ENCODE measurements around the gene UBE2G2. TPM values are rescaled to one million over a fixed set of nuclear protein-coding genes. Genes with fewer than 3 reads are reported as not detected.

UBE2G2 gene, protein sequence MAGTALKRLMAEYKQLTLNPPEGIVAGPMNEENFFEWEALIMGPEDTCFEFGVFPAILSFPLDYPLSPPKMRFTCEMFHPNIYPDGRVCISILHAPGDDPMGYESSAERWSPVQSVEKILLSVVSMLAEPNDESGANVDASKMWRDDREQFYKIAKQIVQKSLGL
- total RNA-seq: 45.3 and 87.8 TPM in 2 replicates

DNA sequence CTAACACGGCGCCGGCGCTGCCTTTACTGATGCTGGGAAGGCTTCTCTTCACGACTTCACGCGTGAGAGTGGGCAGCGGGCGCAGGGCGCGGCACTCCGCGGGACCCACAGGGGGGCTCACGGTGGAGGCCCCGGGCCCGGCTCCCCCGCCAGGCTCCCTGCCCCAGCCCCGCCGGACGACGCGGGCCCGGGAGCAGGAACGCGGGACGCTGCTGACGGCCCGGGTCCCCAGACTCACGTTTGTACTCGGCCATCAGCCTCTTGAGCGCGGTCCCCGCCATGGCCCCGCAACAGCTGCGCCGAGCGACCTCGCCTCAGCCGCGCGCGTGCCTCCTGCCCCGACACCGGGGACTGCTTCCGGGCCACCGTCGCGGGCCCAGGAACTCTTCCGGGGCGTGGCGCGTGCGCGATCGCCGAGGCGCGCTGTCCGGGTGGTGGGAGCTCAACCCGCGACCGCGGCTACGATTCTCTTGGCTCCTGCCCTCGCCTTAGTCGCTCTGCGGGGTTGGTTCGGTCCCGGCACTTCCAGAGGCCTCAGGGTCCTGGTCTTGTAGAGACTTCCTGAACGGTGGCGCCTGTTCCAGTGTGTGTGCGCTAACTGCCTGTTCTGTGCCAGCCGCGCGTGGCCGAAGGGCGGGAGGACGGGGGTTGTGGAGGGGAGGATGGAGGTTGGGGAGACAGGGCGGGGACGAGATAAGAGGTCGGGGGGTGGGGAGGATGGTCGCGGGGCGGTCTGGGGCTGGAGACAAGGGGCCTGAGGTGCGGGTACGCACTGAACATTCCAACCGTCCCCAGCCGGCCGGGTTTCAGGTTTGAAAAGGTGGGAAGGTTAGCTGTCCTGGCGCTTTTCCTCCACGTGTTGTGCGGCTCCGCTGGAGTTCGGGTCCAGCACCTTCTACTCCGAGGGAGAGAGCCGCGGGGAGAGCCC, at the start of gene UBE2G2:
UBE2G2 (minus strand) TSS at position 353 of the 928 bp plus-strand sequence; CDS start at position 281, 72 bp downstream.
- peak; percentile 20 for DNase-seq (ENCODE audit: low read depth)

DNA sequence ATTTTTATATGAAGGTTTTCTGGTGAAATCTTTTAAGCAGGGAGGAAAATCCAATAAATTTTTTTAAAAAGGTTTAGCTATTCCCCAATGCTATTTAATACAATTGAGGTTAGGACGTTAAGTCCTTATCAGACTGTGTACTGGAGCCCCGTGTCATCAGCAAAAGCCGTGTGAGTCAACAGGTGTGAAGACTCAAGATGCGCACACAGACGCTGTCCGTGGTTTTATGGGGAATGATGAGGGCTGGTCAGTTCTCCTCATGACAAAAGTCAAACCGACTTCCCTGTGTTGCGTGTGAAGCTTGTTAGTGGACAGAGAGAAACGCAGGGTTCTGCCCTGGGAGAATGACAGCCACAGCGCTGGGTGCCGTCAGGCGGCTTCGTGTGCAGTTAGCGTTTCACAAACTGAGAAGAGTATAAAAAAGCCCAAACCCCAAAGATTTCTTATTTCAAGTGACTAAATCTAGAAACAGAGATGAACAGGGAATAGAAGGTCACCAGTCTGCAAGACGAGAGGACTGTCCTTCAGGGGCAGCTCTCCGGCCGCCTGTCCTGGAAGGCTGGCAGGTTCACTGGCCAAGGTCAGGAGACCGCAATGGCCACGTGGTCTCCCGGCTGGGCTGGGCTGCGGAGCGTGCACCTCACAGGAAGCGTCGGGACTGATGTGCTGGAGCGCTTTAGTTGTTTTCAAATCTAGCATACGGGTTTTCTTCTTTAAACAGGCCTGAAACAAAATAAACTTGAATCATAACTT, 49.5 kb upstream of the UBE2G2 start:
- no peak for DNase-seq (ENCODE audit: low read depth)

DNA sequence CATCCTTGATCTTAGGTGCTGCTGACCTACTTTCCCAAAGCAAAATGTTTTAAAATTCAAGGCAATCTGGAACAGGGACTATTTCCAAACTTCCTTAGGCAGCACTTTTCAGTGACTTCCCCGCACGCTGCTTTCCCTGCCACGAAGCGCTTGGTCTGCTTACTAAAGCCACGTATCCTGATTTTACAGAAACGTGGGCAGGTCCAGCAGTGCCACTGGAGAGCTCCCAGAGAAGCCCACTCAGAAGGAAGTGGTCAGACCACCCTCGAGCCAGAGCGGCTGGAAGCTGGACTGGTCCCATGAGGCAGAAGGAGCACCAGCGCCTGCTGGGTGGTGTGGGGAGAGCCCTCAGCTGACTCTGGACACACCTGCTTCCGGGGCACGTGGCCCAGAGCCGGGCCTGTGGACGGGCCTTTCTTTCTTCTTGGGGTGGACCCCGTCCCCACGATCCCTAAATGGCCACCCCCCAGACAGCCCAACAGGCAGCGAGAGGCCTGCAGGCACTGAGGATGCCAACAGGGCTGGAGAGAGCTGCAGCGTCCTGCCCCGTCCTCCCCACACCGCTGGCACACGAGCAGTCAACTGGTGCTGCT, 48.7 kb upstream of the UBE2G2 start:
- DNase-seq (ENCODE audit: low read depth): no peak

DNA sequence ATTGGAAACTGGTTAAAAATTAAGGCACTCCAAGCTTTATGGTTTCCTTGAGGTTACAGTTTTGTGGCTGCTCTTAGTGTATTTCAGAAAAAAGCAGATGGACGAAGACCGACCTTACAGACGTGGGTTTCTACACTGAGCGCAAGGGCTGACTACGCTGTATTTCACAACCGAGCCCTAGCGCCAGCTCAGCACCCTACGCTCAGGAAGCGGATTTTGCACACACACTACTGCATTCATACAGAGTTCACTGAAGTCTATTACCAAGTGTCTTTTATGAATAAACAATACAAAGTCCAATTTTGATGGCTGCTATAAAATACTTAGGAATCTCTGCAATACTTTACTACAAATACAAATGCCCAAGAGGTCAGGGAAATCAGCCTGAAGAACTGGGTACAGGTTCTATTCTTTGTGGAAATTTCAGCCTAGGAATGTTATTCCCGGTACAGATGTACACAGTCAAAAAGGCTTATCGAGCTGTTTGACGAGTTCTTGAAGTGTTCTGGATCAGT, 48.1 kb upstream of the UBE2G2 start:
- no peak for DNase-seq (ENCODE audit: low read depth)

DNA sequence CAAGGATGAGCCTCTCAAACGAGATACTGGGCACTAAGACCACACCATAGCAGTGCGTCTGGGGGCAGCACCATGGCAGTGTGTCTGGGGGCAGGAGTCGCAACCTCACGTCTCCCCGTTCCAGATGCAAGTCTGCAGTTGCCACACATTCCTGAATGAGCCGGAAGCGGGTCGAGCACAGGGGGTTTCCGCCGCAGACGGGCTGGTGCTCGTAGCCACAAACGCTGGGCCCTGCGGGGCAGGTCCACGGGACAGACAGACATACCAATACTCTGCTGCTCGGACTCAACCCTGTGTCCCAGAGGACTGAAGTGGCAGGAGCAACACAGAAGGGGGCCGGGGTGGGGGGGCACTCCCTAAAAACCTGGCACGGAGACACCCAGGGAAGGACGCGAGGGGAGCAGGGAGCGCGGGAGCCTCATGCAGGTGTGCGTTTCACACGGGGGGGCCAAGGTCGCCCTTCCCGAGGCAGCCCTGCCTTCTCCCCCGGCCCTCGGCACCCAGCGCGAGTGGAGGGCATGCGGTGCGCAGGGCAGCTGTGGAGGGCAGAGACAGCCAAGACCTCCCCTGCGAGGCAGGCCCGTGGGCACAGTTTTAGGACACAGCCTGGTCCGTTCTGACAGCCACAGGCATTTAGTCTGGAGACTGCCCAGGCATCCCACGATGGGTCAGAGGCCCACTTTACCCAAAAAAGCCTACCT, 47.4 kb upstream of the UBE2G2 start:
- no peak for DNase-seq (ENCODE audit: low read depth)

DNA sequence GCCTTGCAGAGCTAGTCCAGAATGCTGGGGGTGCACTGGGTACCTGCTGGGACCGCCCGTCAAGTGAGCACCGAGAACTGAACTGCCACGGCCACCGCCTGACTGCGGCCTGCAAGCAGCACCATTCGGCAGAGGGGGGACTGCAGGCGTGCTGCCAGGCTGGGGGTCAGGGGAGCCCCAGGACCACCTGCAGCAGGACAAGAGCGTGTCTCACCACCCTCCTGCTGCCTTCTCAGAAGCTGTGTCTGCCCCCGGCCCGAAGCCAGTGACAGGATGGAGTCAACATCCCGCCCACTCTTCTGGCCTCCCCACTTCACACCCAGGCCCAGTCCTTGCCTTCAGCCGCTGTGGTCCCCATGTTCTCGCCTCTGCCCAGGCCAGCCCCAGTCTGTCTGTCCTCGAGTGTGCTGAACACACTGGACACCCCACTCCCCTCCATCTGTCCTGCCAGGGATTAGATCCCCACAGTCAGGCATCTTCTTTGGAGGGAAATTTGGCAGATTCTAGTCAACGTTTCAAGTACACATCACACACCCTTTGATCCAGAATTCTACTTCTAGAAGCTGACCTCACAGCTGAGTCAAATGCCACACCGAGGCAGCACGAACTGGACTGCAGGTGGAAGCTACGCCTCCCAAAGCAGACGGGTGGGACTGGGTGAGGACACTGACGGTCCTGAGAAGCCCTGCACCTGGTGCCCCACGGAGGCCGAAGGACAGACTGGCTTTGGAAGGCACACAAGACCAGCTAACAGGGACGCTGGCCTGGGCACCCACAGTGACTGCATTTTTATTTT, 45.8 kb upstream of the UBE2G2 start:
- DNase-seq (ENCODE audit: low read depth): no peak

DNA sequence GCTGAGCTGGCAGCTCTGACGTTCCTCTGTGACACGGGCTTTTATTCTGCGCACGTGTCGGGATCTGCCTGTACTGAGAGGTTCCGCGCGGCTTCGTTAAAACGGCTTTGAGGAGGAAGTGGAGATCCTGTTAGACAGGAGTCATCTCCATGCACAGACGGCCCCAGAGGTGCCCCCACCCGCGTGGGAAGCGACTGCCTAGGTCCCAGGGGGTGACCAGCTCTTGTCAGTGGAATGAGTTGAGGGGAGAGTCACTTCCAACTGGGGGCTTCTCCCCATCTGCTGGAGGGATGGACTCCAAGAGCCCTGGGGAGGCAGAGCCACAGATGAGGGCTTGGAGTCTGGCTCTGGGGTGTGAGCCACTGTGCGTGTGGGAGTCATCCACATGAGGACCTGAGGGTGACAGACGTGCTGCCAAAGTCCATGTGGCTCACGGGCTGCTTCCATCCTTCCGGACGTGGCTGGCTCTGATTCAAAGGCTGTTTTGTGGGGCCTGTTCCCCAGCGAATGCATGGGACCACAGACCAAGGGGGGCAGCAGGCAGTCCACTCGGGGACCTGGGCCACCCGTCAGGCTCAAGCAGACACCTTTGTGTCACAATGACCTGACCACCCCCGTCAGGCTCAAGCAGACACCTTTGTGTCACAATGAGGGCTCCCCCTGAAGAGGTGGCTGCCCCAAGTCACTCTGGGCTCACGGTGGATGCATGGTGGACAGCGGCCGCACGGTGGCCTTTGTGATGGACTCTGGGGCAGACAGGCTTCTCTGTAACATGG, 45.1 kb upstream of the UBE2G2 start:
- peak; percentile 32 for DNase-seq (ENCODE audit: low read depth)

DNA sequence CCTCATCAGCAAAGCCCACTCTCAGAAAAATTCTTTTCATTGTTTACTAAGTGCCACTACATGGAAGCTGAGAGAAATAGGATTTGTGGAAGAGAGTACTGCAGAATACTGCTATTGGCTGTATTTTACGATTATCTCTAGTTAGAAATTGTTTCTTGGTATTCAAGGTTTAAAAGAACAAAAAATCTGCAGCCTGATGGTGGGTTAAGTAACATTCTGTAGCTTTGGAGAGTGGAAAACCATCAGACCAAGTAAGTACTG, 44.5 kb upstream of the UBE2G2 start:
- DNase-seq (ENCODE audit: low read depth): no peak

DNA sequence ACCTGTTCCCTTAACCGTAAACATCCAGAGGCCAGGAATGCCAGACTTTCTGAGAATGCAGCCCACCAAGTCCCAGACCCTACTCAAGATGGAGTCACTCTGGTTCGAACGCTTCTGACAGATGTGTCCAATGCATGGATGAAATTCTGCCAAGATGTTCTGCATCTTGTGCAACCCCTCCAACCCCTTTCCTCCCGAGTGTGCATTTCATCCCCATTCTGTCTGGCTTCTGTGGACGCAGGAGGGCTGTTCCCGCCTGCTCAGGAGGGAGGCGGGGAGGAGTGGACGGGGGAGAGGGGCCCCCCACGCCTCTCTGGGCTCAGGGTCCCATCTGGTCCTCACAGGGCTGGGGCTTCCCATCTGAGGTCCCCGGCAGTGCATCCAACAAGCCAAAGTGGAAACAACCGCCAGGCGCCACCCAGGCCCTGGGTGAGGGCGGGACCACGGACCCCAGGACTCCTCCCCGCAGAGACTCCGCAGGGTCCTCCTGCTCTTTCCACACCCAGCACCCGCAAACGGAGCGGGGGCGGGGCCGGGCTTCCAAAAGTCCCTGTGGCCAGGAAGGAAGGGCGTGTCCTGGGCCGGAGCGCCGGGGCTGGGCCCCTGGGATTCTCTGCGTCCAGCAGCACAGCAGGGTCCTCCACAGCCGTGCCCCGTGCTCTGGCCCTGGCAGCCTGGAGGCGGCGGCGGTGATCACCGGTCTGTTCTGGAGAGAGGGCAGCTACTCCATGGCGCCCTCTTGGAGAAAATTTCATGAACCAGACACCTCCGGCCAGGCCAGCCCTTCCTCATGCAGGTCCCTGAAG, 44.0 kb upstream of the UBE2G2 start:
- no peak for DNase-seq (ENCODE audit: low read depth)

DNA sequence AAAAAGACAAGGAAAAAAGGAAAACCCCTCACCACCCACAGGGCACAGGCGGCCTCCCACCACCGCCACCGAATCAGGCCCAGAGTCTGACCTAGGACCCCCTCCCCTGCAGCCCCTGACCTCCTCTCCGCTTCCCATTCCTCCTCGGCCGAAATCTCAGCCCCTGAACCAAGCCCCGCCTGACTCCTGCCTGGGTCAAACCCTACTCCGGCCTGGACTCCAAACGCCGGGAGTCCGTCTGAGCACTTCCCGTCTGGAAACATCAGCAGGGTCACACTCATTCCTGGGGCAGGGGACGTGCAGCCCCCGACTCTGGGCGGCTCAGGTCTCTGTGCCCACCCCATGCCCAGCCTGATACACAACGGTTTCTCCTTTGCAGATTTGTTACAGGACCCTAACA, 42.6 kb upstream of the UBE2G2 start:
- DNase-seq (ENCODE audit: low read depth): no peak

DNA sequence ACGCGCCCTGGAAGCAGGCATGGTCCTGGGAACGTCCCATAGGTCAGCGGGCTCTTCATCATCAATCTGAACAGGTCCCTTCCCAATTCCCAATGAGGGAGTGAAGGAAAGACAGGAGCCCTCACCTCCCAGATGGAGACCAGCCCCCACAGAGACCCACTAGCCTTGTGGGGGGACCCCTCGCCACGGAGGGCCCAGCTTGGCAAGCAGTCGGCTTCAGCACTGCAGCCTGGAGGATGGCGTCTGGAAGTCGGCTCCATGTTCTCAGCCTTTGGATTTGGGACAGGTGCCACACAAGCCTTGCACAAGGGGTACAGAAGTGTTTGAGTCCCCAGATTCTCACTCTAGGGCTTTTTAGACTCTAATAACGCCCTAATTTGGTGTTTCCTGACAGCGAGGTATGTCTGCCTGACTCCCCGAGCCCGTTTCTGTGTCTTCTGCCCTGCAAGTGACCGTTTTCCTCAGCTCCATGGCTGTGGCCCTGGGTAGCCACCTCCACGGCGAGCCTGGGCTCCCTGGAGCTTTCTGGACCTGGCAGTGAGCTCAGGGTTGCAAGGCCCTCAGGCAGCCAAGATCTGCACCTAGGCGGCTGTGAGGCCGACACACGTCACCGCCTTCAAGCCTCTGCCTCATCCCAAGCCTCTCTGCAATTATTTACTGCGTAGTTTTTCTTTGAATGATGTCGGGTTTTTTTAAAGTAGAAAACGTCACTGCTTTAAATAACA, 41.3 kb upstream of the UBE2G2 start:
- no peak for DNase-seq (ENCODE audit: low read depth)

DNA sequence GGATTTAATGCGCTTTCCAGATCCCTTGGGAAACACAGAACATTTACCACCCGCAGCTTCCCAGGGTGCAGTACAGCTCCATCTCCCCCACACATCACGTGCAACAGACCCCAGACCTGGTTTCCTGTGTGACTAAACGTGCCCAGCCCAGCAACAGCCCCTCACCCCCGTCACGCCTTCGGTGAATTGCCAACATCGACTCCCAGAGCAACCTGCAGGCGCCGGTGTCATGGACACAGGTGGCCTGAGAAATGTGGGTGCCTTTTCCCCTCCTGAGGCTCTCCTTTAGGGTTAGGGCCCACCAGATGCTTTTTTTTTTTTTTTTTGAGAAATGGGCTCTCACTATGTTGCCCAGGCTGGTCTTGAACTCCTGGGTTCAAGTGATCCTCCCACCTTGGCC, 40.5 kb upstream of the UBE2G2 start:
- no peak for DNase-seq (ENCODE audit: low read depth)

DNA sequence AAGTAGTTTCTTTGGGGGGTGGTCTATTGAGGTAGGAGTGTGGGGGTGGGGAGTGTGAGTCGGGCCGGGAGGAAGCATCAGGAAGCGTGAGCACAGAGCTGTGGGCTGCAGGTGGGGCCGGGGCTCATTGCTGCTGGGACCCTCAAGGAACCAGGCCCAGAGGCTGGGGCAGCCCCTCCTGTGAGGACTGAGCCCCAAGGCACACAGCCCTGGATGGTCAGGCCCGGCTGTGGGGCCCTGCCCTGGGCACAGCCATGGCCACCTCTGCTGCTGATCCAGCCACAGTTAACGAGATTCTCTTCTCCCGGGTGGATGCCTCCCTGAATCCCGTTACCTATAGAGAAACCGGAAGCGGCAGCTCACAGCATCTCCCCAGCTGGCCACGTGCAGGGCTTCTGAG, 39.2 kb upstream of the UBE2G2 start:
- no peak for DNase-seq (ENCODE audit: low read depth)

DNA sequence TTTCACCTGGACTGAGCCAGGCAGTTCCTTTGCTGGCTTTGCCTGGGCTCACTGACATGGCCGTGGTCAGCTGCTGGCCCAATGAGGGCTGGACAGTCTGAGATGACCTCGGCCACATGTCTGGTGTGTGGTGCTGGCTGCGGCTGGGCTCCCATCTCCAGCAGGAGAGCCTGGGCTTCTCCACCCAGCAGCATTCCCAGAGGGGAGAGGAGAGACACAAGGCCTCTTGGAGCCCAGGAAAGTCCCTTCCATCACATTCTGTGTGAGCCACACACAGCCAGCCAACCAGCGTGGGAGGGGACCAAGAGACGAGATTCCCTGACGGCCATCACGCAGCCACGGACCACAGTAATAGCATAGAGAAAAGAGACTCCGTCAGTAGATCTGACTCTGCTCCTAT, 37.3 kb upstream of the UBE2G2 start:
- no peak for DNase-seq (ENCODE audit: low read depth)

DNA sequence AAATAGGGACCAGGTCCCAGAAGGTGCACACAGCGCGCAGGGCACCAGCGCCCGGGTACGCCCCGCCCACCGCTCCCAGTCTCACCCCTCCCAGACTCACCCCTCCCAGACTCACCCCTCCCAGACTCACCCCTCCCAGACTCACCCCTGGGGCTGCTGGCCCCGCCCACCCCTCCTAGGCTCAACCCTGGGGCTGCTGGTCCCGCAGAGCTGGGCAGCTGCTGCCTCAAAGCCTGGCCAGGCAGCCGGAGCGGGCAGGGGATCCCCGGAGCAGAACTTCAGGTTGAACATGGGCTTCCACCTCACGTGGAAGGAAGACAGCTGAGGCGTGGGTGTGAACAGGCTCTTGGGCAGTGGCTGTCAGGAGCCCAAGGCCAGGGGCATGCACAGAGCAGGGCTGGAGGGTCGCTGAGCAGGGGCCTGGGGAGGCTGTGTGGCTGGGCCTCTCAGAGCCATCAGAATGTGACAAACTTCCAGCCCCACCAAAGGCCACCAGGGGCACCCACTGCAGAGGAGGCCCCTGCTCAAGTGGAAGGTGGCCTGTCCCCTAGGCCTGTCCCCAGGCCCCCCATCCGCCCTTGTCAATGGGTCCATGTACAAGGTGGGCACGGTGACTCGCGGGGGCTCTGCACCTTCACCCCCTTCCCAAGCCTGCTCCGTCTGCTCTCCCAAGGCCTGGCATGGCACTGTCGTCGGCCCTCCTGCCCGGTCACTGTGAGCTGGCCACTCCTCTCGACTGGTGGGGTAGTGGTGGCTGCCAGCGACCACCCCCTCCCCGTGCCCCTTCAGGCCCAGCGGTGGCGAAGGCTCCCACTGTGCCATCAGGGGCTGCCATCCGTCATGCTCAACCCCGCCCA, 36.6 kb upstream of the UBE2G2 start:
- DNase-seq (ENCODE audit: low read depth): no peak

DNA sequence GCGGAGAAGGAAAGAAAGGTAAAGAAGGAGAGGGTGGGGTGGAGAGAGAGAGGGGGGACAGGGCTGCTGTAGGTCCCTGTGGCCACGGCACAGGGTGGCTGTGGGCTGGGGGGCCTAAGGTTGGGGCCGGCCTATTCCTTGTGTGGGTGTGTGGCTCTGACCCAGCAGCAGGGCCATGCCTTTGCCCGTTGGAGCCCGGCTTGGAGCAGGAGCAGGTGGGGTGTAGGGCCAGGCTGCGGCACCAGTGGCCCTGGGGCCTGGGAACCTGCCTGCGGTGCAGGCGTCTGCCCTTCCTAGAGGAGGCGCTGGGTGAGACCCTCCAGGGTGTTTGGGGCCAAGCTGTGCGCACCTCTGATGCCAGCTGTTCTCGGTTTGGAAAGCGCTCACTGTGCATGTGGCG, 35.9 kb upstream of the UBE2G2 start:
- DNase-seq (ENCODE audit: low read depth): no peak

DNA sequence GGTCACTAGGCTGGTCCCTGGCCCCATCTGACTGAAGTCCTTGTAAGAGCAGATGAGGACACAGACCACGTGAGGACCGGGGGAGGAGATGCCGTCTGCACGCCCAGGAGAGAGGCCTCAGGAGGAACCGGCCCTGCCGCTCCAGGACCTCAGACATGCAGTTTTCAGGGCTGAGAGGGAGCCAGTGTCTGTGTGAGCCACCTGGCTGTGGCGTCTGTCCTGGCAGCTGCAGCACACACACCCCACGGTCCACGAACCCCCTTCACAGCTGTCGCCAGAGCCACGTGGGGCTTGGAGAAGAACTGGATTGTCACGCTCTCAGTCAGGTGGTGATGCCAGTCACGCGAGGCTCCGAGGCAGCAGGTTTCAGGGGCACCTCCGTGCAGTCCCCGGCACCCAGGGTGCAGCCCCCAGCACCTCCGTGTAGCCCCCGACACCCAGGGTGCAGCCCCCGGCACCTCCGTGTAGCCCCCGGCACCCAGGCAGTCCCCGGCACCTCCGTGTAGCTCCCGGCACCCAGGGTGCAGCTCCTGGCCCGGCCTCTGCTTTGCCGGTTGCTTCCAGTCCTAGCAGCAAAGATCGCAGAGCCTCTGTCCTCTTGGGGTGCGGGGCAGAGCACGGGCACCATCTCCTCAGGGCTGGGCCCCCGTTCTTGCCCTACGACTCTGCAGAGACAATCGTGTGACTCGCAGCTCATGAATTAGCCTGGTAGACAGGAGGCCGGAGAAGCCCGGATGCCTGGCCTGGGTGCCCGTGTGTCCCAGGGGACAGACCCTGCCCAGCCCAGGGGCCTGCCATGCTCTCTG, 35.2 kb upstream of the UBE2G2 start:
- no peak for DNase-seq (ENCODE audit: low read depth)
